NCI-H1694 (cell line): Measurements from ENCODE around the gene TRMT2A.

Source experiments
- DNase-seq: peaks from one replicate; lab custom pipeline; 2025; lab: John Stamatoyannopoulos, UW

The TRMT2A gene

GRCh38 chr22:20149257-20150250 lies 32.5 kb upstream of the TRMT2A start:
- DNase-seq, result no peak

GRCh38 chr22:20148414-20148813 lies 31.4 kb upstream of the TRMT2A start:
- no peak for DNase-seq

GRCh38 chr22:20147237-20147988 lies 30.4 kb upstream of the TRMT2A start:
- no peak for DNase-seq

GRCh38 chr22:20146777-20147176 lies 29.8 kb upstream of the TRMT2A start:
- DNase-seq, result no peak

GRCh38 chr22:20145832-20146223 lies 28.8 kb upstream of the TRMT2A start:
- no peak for DNase-seq

- no peak for DNase-seq
Measured at GRCh38 chr22:20145206-20145831, 28.3 kb upstream of the TRMT2A start.

GRCh38 chr22:20143883-20144665 lies 27.0 kb upstream of the TRMT2A start:
- DNase-seq, result no peak

- DNase-seq, result no peak
Measured at GRCh38 chr22:20142711-20143621, 25.9 kb upstream of the TRMT2A start.

GRCh38 chr22:20141186-20142077 lies 24.4 kb upstream of the TRMT2A start:
- no peak for DNase-seq

GRCh38 chr22:20140521-20140964 lies 23.5 kb upstream of the TRMT2A start:
- no peak for DNase-seq

GRCh38 chr22:20140107-20140445 lies 23.1 kb upstream of the TRMT2A start:
- DNase-seq, result no peak

GRCh38 chr22:20139391-20140106 lies 22.5 kb upstream of the TRMT2A start:
- DNase-seq, result no peak

- DNase-seq, result no peak
Measured at GRCh38 chr22:20138868-20139267, 21.8 kb upstream of the TRMT2A start.

- DNase-seq, result no peak
Measured at GRCh38 chr22:20138417-20138738, 21.4 kb upstream of the TRMT2A start.

GRCh38 chr22:20137671-20138416 lies 20.8 kb upstream of the TRMT2A start:
- DNase-seq, result no peak

- no peak for DNase-seq
Measured at GRCh38 chr22:20137113-20137512, 20.1 kb upstream of the TRMT2A start.

GRCh38 chr22:20136603-20136873 lies 19.5 kb upstream of the TRMT2A start:
- DNase-seq, result no peak

GRCh38 chr22:20135806-20136602 lies 19.0 kb upstream of the TRMT2A start:
- no peak for DNase-seq
